ENCODE measurements around the gene ATRNL1.

Gene ATRNL1

GRCh38 chr10:115981081-115981480 lies 887.9 kb downstream of the ATRNL1 start:
- H3K36me3 ChIP-seq (replicated peaks; ENCODE audit: insufficient read depth, low read length): no peaks in the 10 kb centered on the region
- DNase-seq: no peak
- no peaks in the 10 kb centered on the region for H3K4me1 ChIP-seq (ENCODE audit: low read length)
- TF ChIP-seq CTCF (IDR thresholded peaks at IDR 0.05; ENCODE audit: low read length) (no peak), EZH2phosphoT487 (IDR thresholded peaks at IDR 0.05; ENCODE audit: low read length) (no peak), EZH2 (optimal IDR thresholded peaks at IDR 0.05; ENCODE audit: low read depth, low read length) (no peak)
- no peaks in the 10 kb centered on the region for H3F3A ChIP-seq (ENCODE audit: insufficient read depth, low read length)
- H3K79me2 ChIP-seq (ENCODE audit: low read length): no peaks in the 10 kb centered on the region
- H3K9ac ChIP-seq (ENCODE audit: low read length): no peak overlapping the region
- H3K9me2 ChIP-seq (replicated peaks; ENCODE audit: insufficient read depth, low read length): no peaks in the 10 kb centered on the region
- H3K4me3 ChIP-seq (ENCODE audit: low read length): no peak overlapping the region
- no peak overlapping the region for H3K27ac ChIP-seq (ENCODE audit: low read length)
- no peak overlapping the region for H3K4me2 ChIP-seq (ENCODE audit: low read depth, low read length)
- no peak overlapping the region for H2AFZ ChIP-seq (ENCODE audit: low read length)
- no peaks in the 10 kb centered on the region for H3K9me3 ChIP-seq (replicated peaks; ENCODE audit: insufficient read depth, low read length)
- H3K27me3 ChIP-seq (replicated peaks; ENCODE audit: insufficient read depth, low read length): no peaks in the 10 kb centered on the region
- H4K20me1 ChIP-seq (ENCODE audit: insufficient read depth, low read length): no peaks in the 10 kb centered on the region

- Histone ChIP-seq H3F3A (ENCODE audit: insufficient read depth, low read length) (no peaks in the 10 kb centered on the region), H3K79me2 (ENCODE audit: low read length) (no peaks in the 10 kb centered on the region), H3K9me2 (replicated peaks; ENCODE audit: insufficient read depth, low read length) (no peaks in the 10 kb centered on the region)
Measured at GRCh38 chr10:115982076-115982475, 888.9 kb downstream of the ATRNL1 start.

GRCh38 chr10:115982526-115982925 lies 889.4 kb downstream of the ATRNL1 start:
- TF ChIP-seq EZH2phosphoT487 (IDR thresholded peaks at IDR 0.05; ENCODE audit: low read length) (no peak), EZH2 (optimal IDR thresholded peaks at IDR 0.05; ENCODE audit: low read depth, low read length) (no peak), CTCF (IDR thresholded peaks at IDR 0.05; ENCODE audit: low read length) (no peak)
- DNase-seq: no peak

More at GRCh38 chr10:115982076-115982475, 888.9 kb downstream of the ATRNL1 start:
- H3K4me2 ChIP-seq (ENCODE audit: low read depth, low read length): no peak overlapping the region
- H3K4me1 ChIP-seq (ENCODE audit: low read length): no peaks in the 10 kb centered on the region
- H3K27me3 ChIP-seq (replicated peaks; ENCODE audit: insufficient read depth, low read length): no peaks in the 10 kb centered on the region
- no peak overlapping the region for H3K27ac ChIP-seq (ENCODE audit: low read length)
- no peak for DNase-seq
- H3K9ac ChIP-seq (ENCODE audit: low read length): no peak overlapping the region
- no peak overlapping the region for H3K4me3 ChIP-seq (ENCODE audit: low read length)
- no peaks in the 10 kb centered on the region for H3K36me3 ChIP-seq (replicated peaks; ENCODE audit: insufficient read depth, low read length)
- no peak for TF ChIP-seq CTCF (IDR thresholded peaks at IDR 0.05; ENCODE audit: low read length)
- no peak for TF ChIP-seq EZH2 (optimal IDR thresholded peaks at IDR 0.05; ENCODE audit: low read depth, low read length)
- no peak for TF ChIP-seq EZH2phosphoT487 (IDR thresholded peaks at IDR 0.05; ENCODE audit: low read length)
- no peaks in the 10 kb centered on the region for H4K20me1 ChIP-seq (ENCODE audit: insufficient read depth, low read length)
- no peaks in the 10 kb centered on the region for H3K9me3 ChIP-seq (replicated peaks; ENCODE audit: insufficient read depth, low read length)
- no peak overlapping the region for H2AFZ ChIP-seq (ENCODE audit: low read length)

More at GRCh38 chr10:115982526-115982925, 889.4 kb downstream of the ATRNL1 start:
- no peaks in the 10 kb centered on the region for H3F3A ChIP-seq (ENCODE audit: insufficient read depth, low read length)
- H3K36me3 ChIP-seq (replicated peaks; ENCODE audit: insufficient read depth, low read length): no peaks in the 10 kb centered on the region
- H3K27me3 ChIP-seq (replicated peaks; ENCODE audit: insufficient read depth, low read length): no peaks in the 10 kb centered on the region
- no peaks in the 10 kb centered on the region for H3K4me1 ChIP-seq (ENCODE audit: low read length)
- no peak overlapping the region for H3K9ac ChIP-seq (ENCODE audit: low read length)
- H3K9me2 ChIP-seq (replicated peaks; ENCODE audit: insufficient read depth, low read length): no peaks in the 10 kb centered on the region
- H2AFZ ChIP-seq (ENCODE audit: low read length): no peak overlapping the region
- H3K9me3 ChIP-seq (replicated peaks; ENCODE audit: insufficient read depth, low read length): no peaks in the 10 kb centered on the region
- H3K4me2 ChIP-seq (ENCODE audit: low read depth, low read length): no peak overlapping the region
- no peak overlapping the region for H3K27ac ChIP-seq (ENCODE audit: low read length)
- no peak overlapping the region for H3K4me3 ChIP-seq (ENCODE audit: low read length)
- H4K20me1 ChIP-seq (ENCODE audit: insufficient read depth, low read length): no peaks in the 10 kb centered on the region
- no peaks in the 10 kb centered on the region for H3K79me2 ChIP-seq (ENCODE audit: low read length)

Data from MM.1S (cell line).